ENCODE measurements around the gene ARHGAP44. TPM values are rescaled to one million over a fixed set of nuclear protein-coding genes. Genes with fewer than 3 reads are reported as not detected.

The ARHGAP44 gene
- total and polyA plus RNA-seq, 2 of the 13 experiments (the other 11 are each of a cell fraction or from before 2014, with no cell fraction given): 0.79 to 3.1 TPM

GRCh38 chr17:12947047-12947446, 157.7 kb downstream of the ARHGAP44 start:
- FAIRE-seq (no peak), DNase-seq (ENCODE audit: low spot score) (no peak), ATAC-seq (no peak)
- Histone ChIP-seq H3K36me3 (replicated peaks in 1 of 2; ENCODE audit: control insufficient read depth in 1 of 2, insufficient read depth in 2 of 2, low read length in 2 of 2) (no peaks in the 10 kb centered on the region; a peak in 1 of 5 replicates), H3K27me3 (ENCODE audit: control insufficient read depth in 1 of 2, insufficient read depth in 2 of 2, low read length in 2 of 2) (no peaks in the 10 kb centered on the region), H3K9ac (ENCODE audit: insufficient read depth, low read depth, low read length) (no peak overlapping the region), H3K9me3 (ENCODE audit: low read length) (no peaks in the 10 kb centered on the region), H3K27ac (ENCODE audit: extremely low read length, insufficient read depth, low read length) (no peak overlapping the region), H3K4me2 (ENCODE audit: low read depth, low read length) (no peak overlapping the region), H4K20me1 (ENCODE audit: insufficient read depth, low read length) (no peaks in the 10 kb centered on the region), H2AFZ (ENCODE audit: low read length) (no peak overlapping the region), H3K4me3 (replicated peaks in 1 of 3; ENCODE audit: insufficient read depth in 1 of 3, low read depth in 2 of 3, low read length in 3 of 3) (no peak overlapping the region), H3K4me1 (ENCODE audit: insufficient read depth, low read length) (no peaks in the 10 kb centered on the region), H3K79me2 (ENCODE audit: insufficient read depth, low read length) (no peaks in the 10 kb centered on the region)
- intact Hi-C loops (cut with micrococcal nuclease; ENCODE audit: unreplicated experiment) (no loop called here), in situ Hi-C loops (cut with HindIII; ENCODE audit: extremely low pct_ligation_motif_present, low pct_unique_long_range_greater_than_20kb) (no loop called here)
- 50% methylated on average over 4 of the region's 4 CpGs for WGBS (ENCODE audit: low lambda C conversion rate)
- ChIA-PET CTCF (ENCODE audit: low intra/inter-chr PET ratio, low total read pairs) (no interaction called here), POLR2A (no interaction called here)
- BruUV-seq (replicated peaks): no TSS peak
- no peak for TF ChIP-seq KAT7 (CRISPR knock-in tag; IDR thresholded peaks at IDR 0.05; ENCODE audit: borderline replicate concordance)
- TF ChIP-seq POGK (CRISPR knock-in tag; conservative IDR thresholded peaks at IDR 0.05): no peak
- TF ChIP-seq SNRNP70 (IDR thresholded peaks at IDR 0.05; ENCODE audit: low read depth, low read length): no peak
- TF ChIP-seq ZSCAN21 (CRISPR knock-in tag; IDR thresholded peaks at IDR 0.05; ENCODE audit: borderline replicate concordance): no peak
- no peak for TF ChIP-seq ZNF678 (CRISPR knock-in tag; IDR thresholded peaks at IDR 0.05)
- no peak for TF ChIP-seq ZNF607 (CRISPR knock-in tag; IDR thresholded peaks at IDR 0.05; ENCODE audit: borderline replicate concordance)
- no peak for TF ChIP-seq ZSCAN20 (CRISPR knock-in tag; IDR thresholded peaks at IDR 0.05; ENCODE audit: borderline replicate concordance)
- no peak for TF ChIP-seq RXRA (CRISPR knock-in tag; IDR thresholded peaks at IDR 0.05)
- TF ChIP-seq SAFB2 (CRISPR knock-in tag; IDR thresholded peaks at IDR 0.05; ENCODE audit: borderline replicate concordance, low read depth): no peak
- no peak for TF ChIP-seq HCFC1 (IDR thresholded peaks at IDR 0.05; ENCODE audit: low read depth, low read length)
- TF ChIP-seq DNMT3B (CRISPR knock-in tag; conservative IDR thresholded peaks at IDR 0.05): no peak
- no peak for TF ChIP-seq PHF8 (CRISPR knock-in tag; IDR thresholded peaks at IDR 0.05)

Measured in HepG2 (cell line).